K562 (cell line): Measurements from ENCODE around the gene AHCYL2. TPM values are rescaled to one million over a fixed set of nuclear protein-coding genes. Genes with fewer than 3 reads are reported as not detected.

Experiments
- CHD1 ChIP-seq: fragments of 200-600 bp; sonication (generic); IDR thresholded peaks from one replicate; pipeline ENCODE4 v1.6.1; 2012; ENCODE audit warnings: mild to moderate bottlenecking, moderate library complexity, low read length, inconsistent platforms
- CREB5 ChIP-seq: fragments of 250-450 bp; sonication (Bioruptor Pico); IDR thresholded peaks from 2 replicates; pipeline ENCODE4 v1.5.0; 2020; ENCODE audit warnings: mild to moderate bottlenecking
- ELK3 ChIP-seq: fragments of 450-650 bp; formaldehyde crosslinking; IDR thresholded peaks from 2 replicates; pipeline ENCODE4 v1.4.0; 2020; ENCODE audit warnings: mild to moderate bottlenecking
- HMG20B ChIP-seq: fragments of 250-450 bp; sonication (Bioruptor Pico); IDR thresholded peaks from 2 replicates; pipeline ENCODE4 v1.5.0; 2021; ENCODE audit warnings: mild to moderate bottlenecking
- HNRNPH1 ChIP-seq: fragments of 200-400 bp; formaldehyde crosslinking; optimal IDR thresholded peaks from 2 replicates; pipeline ENCODE3; 2017; ENCODE audit warnings: low read depth, mild to moderate bottlenecking, low read length, moderate library complexity
- KDM2B ChIP-seq: fragments of 250-450 bp; sonication (Bioruptor Pico); IDR thresholded peaks from 2 replicates; pipeline ENCODE4 v1.8.0; 2021; ENCODE audit warnings: mild to moderate bottlenecking, moderate library complexity
- KLF6 ChIP-seq: fragments of 250-450 bp; sonication (Bioruptor Pico); IDR thresholded peaks from 2 replicates; pipeline ENCODE4 v1.4.0; 2020; ENCODE audit warnings: mild to moderate bottlenecking, moderate library complexity, borderline replicate concordance
- NR3C1 ChIP-seq: sonication (generic); formaldehyde crosslinking; IDR thresholded peaks from 2 replicates; pipeline ENCODE4 v1.8.1; 2022; ENCODE audit warnings: missing genetic modification reagents
- PCBP1 ChIP-seq: fragments of 200-400 bp; formaldehyde crosslinking; IDR thresholded peaks from 2 replicates; pipeline ENCODE4 v1.6.1; 2018; ENCODE audit warnings: mild to moderate bottlenecking, low read depth, low read length; ENCODE audit not compliant: poor library complexity, severe bottlenecking
- SMARCA4 ChIP-seq: fragments of 450-650 bp; IDR thresholded peaks from 2 replicates; pipeline ENCODE4 v1.6.1; 2016
- TCF15 ChIP-seq: fragments of 250-450 bp; sonication (Bioruptor Pico); IDR thresholded peaks from 2 replicates; pipeline ENCODE4 v1.8.0; 2022; ENCODE audit warnings: moderate library complexity, mild to moderate bottlenecking, inconsistent platforms
- UBTF ChIP-seq, 2 experiments: IDR thresholded peaks; 2 replicates each; pipeline ENCODE4 v1.6.1; 2012; ENCODE audit warnings: improper control_type of control experiment in 2 of 2, low read depth in 2 of 2, low read length in 2 of 2, borderline replicate concordance in 1 of 2
- ZBTB34 ChIP-seq: fragments of 250-450 bp; sonication (Bioruptor Pico); IDR thresholded peaks from 2 replicates; pipeline ENCODE4 v1.8.0; 2021; ENCODE audit warnings: mild to moderate bottlenecking, moderate library complexity
- ZMIZ1 ChIP-seq, 2 experiments: fragments of 150-350 bp in 1 of 2; IDR thresholded peaks; 2 replicates each; pipeline ENCODE4 v1.6.1; 2012 to 2016; ENCODE audit warnings: low read depth in 2 of 2, low read length in 2 of 2, mild to moderate bottlenecking in 1 of 2, moderate library complexity in 1 of 2
- ZNF507 ChIP-seq: conservative IDR thresholded peaks from 2 replicates; pipeline ENCODE4 v1.6.1; 2017; ENCODE audit warnings: missing genetic modification characterization, missing compliant biosample characterization
- polyA plus RNA-seq, 8 experiments: library from polyadenylated mRNA; depleted of rRNA in 4 of 8; stranded (reverse) in 5 of 8; unstranded in 3 of 8; fragments of >200 nt; fragmentation: Nextera tagmentation in 2 of 8; fragmentation: Illumina TruSeq in 1 of 8; extraction: Ambion mirVana in 2 of 8; extraction: Trizol in 1 of 8; gene quantifications; 2 replicates each; pipeline versions ENCODE4 v1.2.1 to v1.2.3, GENCODE V29; 2011 to 2014; ENCODE audit warnings: inconsistent platforms in 1 of 8, missing spikeins in 1 of 8
- total RNA-seq, 7 experiments: library from RNA; depleted of rRNA in 6 of 7; stranded (reverse); fragments of >200 nt in 6 of 7; fragmentation: Illumina TruSeq in 2 of 7; extraction: Trizol in 2 of 7; gene quantifications; 2 replicates each; pipeline versions ENCODE4 v1.2.1 to v1.2.3, GENCODE V29; 2011 to 2021; ENCODE audit warnings: low replicate concordance in 1 of 7

AHCYL2 gene
- total and polyA plus RNA-seq, 9 of the 15 experiments (the other 6 are each of a cell fraction or from before 2014, with no cell fraction given) = 0.93 to 10.5 (median 5.2) TPM

GRCh38 chr7:129224251-129225205 lies at the start of gene AHCYL2 (continued):
- TF ChIP-seq ELK3 (CRISPR knock-in tag) = no peak
- no peak for TF ChIP-seq ZBTB34
- TF ChIP-seq PCBP1 = peak; percentile 94
- TF ChIP-seq HNRNPH1 = no peak
- TF ChIP-seq KDM2B (CRISPR knock-in tag) = 0 out of 2 replicates have a peak, but pooled peaks have one; percentile 68
- peak; percentile 84; the same call in 1 of the 2 replicates for TF ChIP-seq KLF6 (CRISPR knock-in tag)
- peak; percentile 86 to 94; a peak in 3 of 4 replicates for TF ChIP-seq UBTF (IDR thresholded peaks at IDR 0.05; ENCODE audit: borderline replicate concordance in 1 of 2, low read depth in 2 of 2, low read length in 2 of 2)
- TF ChIP-seq NR3C1 (CRISPR knock-in tag) = no peak
- TF ChIP-seq HMG20B = no peak
- peak; percentile 3 to 47; a peak in 3 of 4 replicates for TF ChIP-seq ZMIZ1 (IDR thresholded peaks at IDR 0.05; ENCODE audit: low read depth in 2 of 2, low read length in 2 of 2)
- no peak for TF ChIP-seq ZNF507
- TF ChIP-seq CHD1 = no peak
- no peak for TF ChIP-seq TCF15 (CRISPR knock-in tag)
- TF ChIP-seq CREB5 (CRISPR knock-in tag) = no peak
- TF ChIP-seq SMARCA4 = peak; percentile 25; the same call in 1 of the 2 replicates
